ENCODE data around the gene GRWD1. TPM values are rescaled to one million over a fixed set of nuclear protein-coding genes. Genes with fewer than 3 reads are reported as not detected.
"Not testable (repeated sequence)": the region's sequence is repeated elsewhere in the genome, so short reads cannot be mapped to it uniquely, and the experiment has no call there.

GRWD1 gene
- total RNA-seq, 1 donor from 2014 or later, result 39.0 TPM

GRCh38 chr19:48478339-48479256 is 32.8 kb downstream of the GRWD1 start:
- no peak for DNase-seq (ENCODE audit: low spot score)

GRCh38 chr19:48479686-48480085 is 33.9 kb downstream of the GRWD1 start:
- DNase-seq (ENCODE audit: low spot score), result no peak

- no peak for DNase-seq (ENCODE audit: low spot score)
Measured at GRCh38 chr19:48480183-48480557, 34.4 kb downstream of the GRWD1 start.

- DNase-seq (ENCODE audit: low spot score), result no peak
Measured at GRCh38 chr19:48480558-48481500, 35.0 kb downstream of the GRWD1 start.

- DNase-seq (ENCODE audit: low spot score), result no peak
Measured at GRCh38 chr19:48481846-48482639, 36.3 kb downstream of the GRWD1 start.

GRCh38 chr19:48483301-48483700 is 37.5 kb downstream of the GRWD1 start:
- no peak for DNase-seq (ENCODE audit: low spot score)

GRCh38 chr19:48484247-48484893 is 38.6 kb downstream of the GRWD1 start:
- no peak for DNase-seq (ENCODE audit: low spot score)

GRCh38 chr19:48484931-48485612 is 39.3 kb downstream of the GRWD1 start:
- DNase-seq (ENCODE audit: low spot score), result no peak

- not testable (repeated sequence) for DNase-seq (ENCODE audit: low spot score)
Measured at GRCh38 chr19:48486706-48487105, 40.9 kb downstream of the GRWD1 start.

GRCh38 chr19:48487544-48487943 is 41.8 kb downstream of the GRWD1 start:
- no peak for DNase-seq (ENCODE audit: low spot score)

GRCh38 chr19:48487948-48488347 is 42.2 kb downstream of the GRWD1 start:
- no peak for DNase-seq (ENCODE audit: low spot score)

GRCh38 chr19:48488478-48488877 is 42.7 kb downstream of the GRWD1 start:
- not testable (repeated sequence) for DNase-seq (ENCODE audit: low spot score)

GRCh38 chr19:48489608-48490216 is 43.9 kb downstream of the GRWD1 start:
- DNase-seq (ENCODE audit: low spot score), result no peak

- no peak for DNase-seq (ENCODE audit: low spot score)
Measured at GRCh38 chr19:48490981-48491792, 45.4 kb downstream of the GRWD1 start.

- DNase-seq (ENCODE audit: low spot score), result no peak
Measured at GRCh38 chr19:48491793-48492123, 46.0 kb downstream of the GRWD1 start.

GRCh38 chr19:48492925-48493717 is 47.3 kb downstream of the GRWD1 start:
- peak; percentile 97 for DNase-seq (ENCODE audit: low spot score)

- no peak for DNase-seq (ENCODE audit: low spot score)
Measured at GRCh38 chr19:48493718-48494401, 48.1 kb downstream of the GRWD1 start.
